Activated effector memory CD4-positive, alpha-beta T cell treated with anti-CD3 and anti-CD28 coated beads, Interleukin-2, amount 50 U/mL, for 16 hours (primary cell): ENCODE measurements around the gene STAB2.

Experiments
- DNase-seq: peaks from one replicate; pipeline ENCODE4 v3.0.0-alpha.2; 2020

The STAB2 gene

DNA sequence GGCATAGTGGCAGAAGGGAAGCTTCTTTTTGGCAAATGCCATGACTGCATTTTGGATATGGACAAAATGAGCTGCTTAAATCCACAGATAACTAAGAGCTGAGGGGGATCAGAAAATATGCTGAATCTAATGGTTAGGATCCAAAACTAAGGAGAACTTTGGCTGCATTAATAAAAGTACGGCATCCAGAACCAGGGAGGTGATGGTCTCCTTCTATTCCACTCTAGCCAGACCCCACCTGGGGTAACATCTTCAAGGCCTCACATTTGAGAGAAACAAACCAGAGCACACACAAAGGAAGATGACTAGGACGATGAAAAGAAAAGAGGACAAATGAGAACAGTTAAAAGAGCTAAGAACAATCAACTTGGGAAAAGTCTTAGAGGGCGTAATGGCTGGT is 226.4 kb downstream of the STAB2 start:
- DNase-seq, result no peak

DNA sequence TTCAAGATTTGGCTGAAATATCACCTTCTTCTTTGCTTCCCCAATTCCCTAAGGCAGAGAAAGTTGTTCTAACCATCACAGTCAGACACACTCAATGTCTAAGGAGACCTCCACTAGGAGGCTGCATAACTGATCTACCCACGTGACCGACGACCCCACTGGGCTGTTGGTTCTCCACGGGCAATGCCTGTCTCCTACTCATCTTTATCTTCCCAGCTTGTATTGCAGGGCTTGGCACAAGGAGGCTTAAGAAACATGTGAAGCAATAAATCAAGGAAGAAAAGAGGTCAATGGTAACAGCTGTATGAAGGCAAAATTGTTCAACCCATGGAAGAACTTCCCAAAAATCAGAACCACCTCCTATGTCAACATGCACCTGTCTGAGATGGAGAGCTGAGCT is 226.9 kb downstream of the STAB2 start:
- DNase-seq, result no peak

DNA sequence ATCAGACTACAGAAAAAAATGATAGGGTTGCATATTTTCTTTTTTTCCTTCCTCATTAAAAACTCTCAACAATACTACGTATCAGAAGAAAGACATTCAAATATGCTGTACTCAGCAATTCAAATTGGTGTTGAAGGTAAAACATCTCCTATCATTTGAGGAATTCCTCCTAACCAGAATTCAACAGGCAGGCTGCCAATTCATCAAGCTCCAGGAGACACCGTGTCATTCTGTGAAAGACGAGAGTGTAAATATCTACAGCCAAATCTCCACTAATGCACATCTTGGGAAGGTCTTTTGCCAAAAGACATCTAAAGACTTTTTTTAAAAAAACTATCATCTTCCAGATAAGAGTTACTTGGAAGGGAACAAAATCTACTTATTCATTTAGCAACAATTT is 227.4 kb downstream of the STAB2 start:
- DNase-seq, result no peak
